GM12878 (cell line): Measurements from ENCODE around the gene LRRC8D. TPM values are rescaled to one million over a fixed set of nuclear protein-coding genes. Genes with fewer than 3 reads are reported as not detected.
"Not testable (repeated sequence)": the region's sequence is repeated elsewhere in the genome, so short reads cannot be mapped to it uniquely, and the experiment has no call there.

Source experiments
- ATAC-seq: fragments of 200-7000 bp; cut with Tn5 transposase; 3 replicates; pipeline ENCODE4 v1.9.1; 2020; ENCODE audit warnings: mild to moderate bottlenecking, moderate library complexity
- BruUV-seq: library from RNA; stranded (reverse); fragments of 400-500 nt; replicated peaks from 2 replicates; lab custom pipeline; 2021; lab: Mats Ljungman, UMichigan
- CTCF ChIA-PET: fragments of 300-600 bp; sonication (Branson Sonifier 250); formaldehyde crosslinking; extraction: SDS; loops from one replicate; lab custom pipeline; 2021; ENCODE audit warnings: inconsistent platforms; lab: Yijun Ruan, JAX
- POLR2A ChIA-PET: fragments of 350-600 bp; formaldehyde crosslinking; extraction: SDS; loops from one replicate; lab custom pipeline; 2021; ENCODE audit warnings: inconsistent platforms; lab: Charles Lee
- RAD21 ChIA-PET: fragments of 300-600 bp; sonication (Branson Sonifier 250); formaldehyde crosslinking; loops from one replicate; lab custom pipeline; 2023; ENCODE audit warnings: antibody characterized with exemption; ENCODE audit not compliant: unreplicated experiment; lab: Charles Lee
- SMC1A ChIA-PET: fragments of 300-600 bp; sonication (Branson Sonifier 250); formaldehyde crosslinking; loops from one replicate; lab custom pipeline; 2023; ENCODE audit not compliant: unreplicated experiment, uncharacterized antibody; lab: Charles Lee
- DNase-seq: peaks from one replicate; pipeline ENCODE4 v3.0.0-alpha.2; 2011; ENCODE audit warnings: low read depth, low spot score
- FAIRE-seq: peaks from 3 replicates; lab custom pipeline; 2011; peaks lifted over from hg19 to GRCh38; lab: Jason Lieb, UNC
- H2AFZ ChIP-seq: 2 replicates; pipeline ENCODE4 v1.6.0; 2011; ENCODE audit warnings: low read depth, low read length, control low read depth; ENCODE audit not compliant: control insufficient read depth
- H3K27ac ChIP-seq: 2 replicates; pipeline ENCODE4 v1.5.1; 2011; ENCODE audit warnings: control low read depth; ENCODE audit not compliant: control insufficient read depth, insufficient read depth
- H3K27me3 ChIP-seq, 2 experiments: replicated peaks in 1 of 2; 2 replicates each; pipeline versions ENCODE4 v1.6.0 to v1.6.1; 2011; ENCODE audit warnings: low read length in 1 of 2; ENCODE audit not compliant: control insufficient read depth in 2 of 2, insufficient read depth in 2 of 2
- H3K36me3 ChIP-seq, 2 experiments: 2 replicates each; pipeline ENCODE4 v1.5.1; 2011; ENCODE audit warnings: low read length in 1 of 2; ENCODE audit not compliant: control insufficient read depth in 2 of 2, insufficient read depth in 2 of 2
- H3K4me1 ChIP-seq: 2 replicates; pipeline ENCODE4 v1.6.1; 2011; ENCODE audit warnings: mild to moderate bottlenecking, low read length, moderate library complexity, mixed read lengths; ENCODE audit not compliant: control insufficient read depth, insufficient read depth
- H3K4me2 ChIP-seq: 2 replicates; pipeline ENCODE4 v1.6.0; 2011; ENCODE audit warnings: control low read depth; ENCODE audit not compliant: control insufficient read depth, insufficient read depth
- H3K4me3 ChIP-seq: fragments of 200-600 bp; sonication (generic); 2 replicates; pipeline ENCODE4 v1.5.1; 2016
- H3K79me2 ChIP-seq: 2 replicates; pipeline ENCODE4 v1.6.0; 2011; ENCODE audit warnings: low read length; ENCODE audit not compliant: control insufficient read depth, insufficient read depth
- H3K9ac ChIP-seq: 2 replicates; pipeline ENCODE4 v1.8.0; 2011; ENCODE audit warnings: low read length, control low read depth, mixed read lengths; ENCODE audit not compliant: control insufficient read depth, insufficient read depth
- H3K9me3 ChIP-seq: replicated peaks from 3 replicates; pipeline ENCODE4 v1.5.1; 2011; ENCODE audit warnings: mild to moderate bottlenecking, low read length; ENCODE audit not compliant: control insufficient read depth, insufficient read depth
- H4K20me1 ChIP-seq: 2 replicates; pipeline ENCODE4 v1.6.0; 2011; ENCODE audit not compliant: control insufficient read depth, insufficient read depth
- CBX3 ChIP-seq: fragments of 200-600 bp; sonication (generic); IDR thresholded peaks from 2 replicates; pipeline ENCODE4 v1.6.1; 2016; ENCODE audit warnings: low read depth, borderline replicate concordance
- CHD2 ChIP-seq: IDR thresholded peaks from 2 replicates; pipeline ENCODE4 v1.6.1; 2011; ENCODE audit warnings: low read depth, low read length, improper control_type of control experiment, borderline replicate concordance
- IKZF1 ChIP-seq: fragments of 450-650 bp; conservative IDR thresholded peaks from 2 replicates; pipeline ENCODE4 v1.6.1; 2017; ENCODE audit warnings: antibody characterized with exemption, mild to moderate bottlenecking
- MTA2 ChIP-seq: fragments of 450-650 bp; IDR thresholded peaks from 2 replicates; pipeline ENCODE4 v1.6.1; 2016; ENCODE audit warnings: low read depth, mild to moderate bottlenecking, moderate library complexity
- MTA3 ChIP-seq: IDR thresholded peaks from 2 replicates; pipeline ENCODE4 v1.6.1; 2012; ENCODE audit warnings: low read length, inconsistent platforms, borderline replicate concordance
- PAX5 ChIP-seq: IDR thresholded peaks from 2 replicates; pipeline ENCODE4 v1.6.1; 2011; ENCODE audit warnings: low read depth, low read length, borderline replicate concordance
- POLR2A ChIP-seq: IDR thresholded peaks from 2 replicates; pipeline ENCODE4 v1.6.1; 2011; ENCODE audit warnings: low read depth, mild to moderate bottlenecking, low read length
- STAT1 ChIP-seq: fragments of 450-650 bp; conservative IDR thresholded peaks from 2 replicates; pipeline ENCODE4 v1.6.1; 2014; ENCODE audit warnings: antibody characterized with exemption, mild to moderate bottlenecking
- TAF1 ChIP-seq: IDR thresholded peaks from 2 replicates; pipeline ENCODE4 v1.6.1; 2011; ENCODE audit warnings: mild to moderate bottlenecking, low read depth, low read length, borderline replicate concordance
- ZNF592 ChIP-seq: fragments of 450-650 bp; IDR thresholded peaks from 2 replicates; pipeline ENCODE4 v1.6.1; 2017; ENCODE audit warnings: mild to moderate bottlenecking, moderate library complexity
- ZSCAN29 ChIP-seq: fragments of 450-650 bp; IDR thresholded peaks from 2 replicates; pipeline ENCODE4 v1.6.1; 2017; ENCODE audit warnings: mild to moderate bottlenecking, moderate library complexity
- ZZZ3 ChIP-seq: IDR thresholded peaks from 2 replicates; pipeline ENCODE4 v1.6.1; 2011; ENCODE audit warnings: low read depth; ENCODE audit not compliant: control insufficient read depth, insufficient read length
- WGBS: methylation state at CpG from one replicate; pipeline ENCODE4 v1.1.6; 2016; ENCODE audit warnings: low lambda C conversion rate; ENCODE audit not compliant: insufficient replicate concordance, insufficient coverage; ENCODE audit errors: missing lambda C conversion rate; 5-methylcytosine and 5-hydroxymethylcytosine counted together
- in situ Hi-C: fragments of 300-500 bp; cut with MboI; formaldehyde crosslinking; loops from 9 replicates; pipeline ENCODE4 v1.14.3; 2018; ENCODE audit warnings: mixed read lengths
- intact Hi-C: fragments of 100-400 bp; cut with micrococcal nuclease; formaldehyde crosslinking; loops from one replicate; pipeline ENCODE4 v1.14.2; 2022; ENCODE audit not compliant: unreplicated experiment
- polyA plus RNA-seq, 11 experiments: library from polyadenylated mRNA; depleted of rRNA in 4 of 11; unstranded in 6 of 11; stranded (reverse) in 5 of 11; fragments of >200 nt; fragmentation: Nextera tagmentation in 4 of 11; fragmentation: Illumina TruSeq in 1 of 11; extraction: Ambion mirVana in 4 of 11; extraction: Trizol in 1 of 11; gene quantifications; 1 replicate in 1 of 11; 2 replicates in 10 of 11; pipeline versions ENCODE4 v1.2.1 to v1.2.3, GENCODE V29; 2011 to 2016; ENCODE audit warnings: inconsistent platforms in 2 of 11, missing spikeins in 2 of 11, low read depth in 1 of 11
- total RNA-seq, 4 experiments: library from RNA; depleted of rRNA in 3 of 4; stranded (reverse); fragments of >200 nt in 3 of 4; fragmentation: Illumina TruSeq in 1 of 4; extraction: Trizol in 1 of 4; gene quantifications; 2 replicates each; pipeline versions ENCODE4 v1.2.1 to v1.2.3, GENCODE V29; 2013 to 2021
- TF ChIP-seq, protein P1 (sequence below): IDR thresholded peaks from 2 replicates; pipeline ENCODE4 v1.6.1; 2011; ENCODE audit warnings: borderline replicate concordance, low read depth, mild to moderate bottlenecking, moderate library complexity, mixed read lengths, low read length; ENCODE audit not compliant: insufficient read depth; ENCODE audit errors: extremely low read length

LRRC8D gene
- total and polyA plus RNA-seq, 10 of the 15 experiments (the other 5 are each of a cell fraction or from before 2014, with no cell fraction given), result 5.6 to 44.1 (median 26.8) TPM

GRCh38 chr1:89978755-89979154 lies 157.9 kb downstream of the LRRC8D start (continued):
- TF ChIP-seq, protein P1, sequence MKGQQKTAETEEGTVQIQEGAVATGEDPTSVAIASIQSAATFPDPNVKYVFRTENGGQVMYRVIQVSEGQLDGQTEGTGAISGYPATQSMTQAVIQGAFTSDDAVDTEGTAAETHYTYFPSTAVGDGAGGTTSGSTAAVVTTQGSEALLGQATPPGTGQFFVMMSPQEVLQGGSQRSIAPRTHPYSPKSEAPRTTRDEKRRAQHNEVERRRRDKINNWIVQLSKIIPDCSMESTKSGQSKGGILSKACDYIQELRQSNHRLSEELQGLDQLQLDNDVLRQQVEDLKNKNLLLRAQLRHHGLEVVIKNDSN, result no peak
- TF ChIP-seq CHD2 (no peak), MTA2 (no peak), ZNF592 (no peak), ZSCAN29 (no peak), IKZF1 (no peak), MTA3 (no peak), TAF1 (no peak), STAT1 (no peak)

- Histone ChIP-seq H3K79me2 (no peaks in the 10 kb centered on the region), H3K9me3 (no peaks in the 10 kb centered on the region), H3K27me3 (no peaks in the 10 kb centered on the region), H3K9ac (no peak overlapping the region), H3K4me3 (no peak overlapping the region), H4K20me1 (no peaks in the 10 kb centered on the region), H3K4me2 (no peak overlapping the region), H3K27ac (no peak overlapping the region), H2AFZ (no peak overlapping the region), H3K4me1 (no peaks in the 10 kb centered on the region), H3K36me3 (no peaks in the 10 kb centered on the region)
- POLR2A ChIA-PET, result no interaction called here
- no peak for TF ChIP-seq PAX5
- no peak for TF ChIP-seq CBX3
- no peak for TF ChIP-seq POLR2A
- no peak for TF ChIP-seq ZZZ3
- BruUV-seq, result no TSS peak
- intact Hi-C loops (no loop called here), in situ Hi-C loops (loop anchor here (25.0 kb wide), 2 partner anchors 343 to 468 kb away; partner anchors contain the start of genes LRRC8B and LRRC8C)
- WGBS, result 48% methylated on average over 4 of the region's 4 CpGs
- FAIRE-seq (no peak), DNase-seq (no peak), ATAC-seq (no peak)
- SMC1A ChIA-PET, result no interaction called here
- RAD21 ChIA-PET, result no interaction called here
- CTCF ChIA-PET, result interaction anchor here (1.1 kb wide), 1 partner anchor 9 kb away, joined by 5 read pairs; no protein-coding TSS in a partner anchor
Measured at GRCh38 chr1:89980605-89981004, 159.8 kb downstream of the LRRC8D start.

GRCh38 chr1:89982846-89983245 lies 162.0 kb downstream of the LRRC8D start:
- ChIA-PET SMC1A (interaction anchor here (1.5 to 2.7 kb wide), 2 partner anchors 11 to 25 kb away, joined by 3 to 7 read pairs; no protein-coding TSS in a partner anchor), CTCF (interaction anchor here (1.0 to 5.5 kb wide), 4 partner anchors 10 to 181 kb away, joined by 3 to 71 read pairs (median 16); no protein-coding TSS in a partner anchor)
- POLR2A ChIA-PET, H3K27ac ChIP-seq, H3K36me3 ChIP-seq, DNase-seq, intact Hi-C loops, H3K79me2 ChIP-seq, H3K4me2 ChIP-seq, H3K27me3 ChIP-seq, H2AFZ ChIP-seq, FAIRE-seq, H3K4me1 ChIP-seq, H3K9ac ChIP-seq, RAD21 ChIA-PET, H4K20me1 ChIP-seq, H3K4me3 ChIP-seq, ATAC-seq, BruUV-seq, H3K9me3 ChIP-seq: not testable (repeated sequence)
- WGBS, result 65% methylated on average over 2 of the region's 2 CpGs
- in situ Hi-C loops, result loop anchor here (25.0 kb wide), 2 partner anchors 346 to 471 kb away; partner anchors contain the start of genes LRRC8B and LRRC8C
